Measurements from ENCODE around the gene TOLLIP.

The TOLLIP gene

DNA sequence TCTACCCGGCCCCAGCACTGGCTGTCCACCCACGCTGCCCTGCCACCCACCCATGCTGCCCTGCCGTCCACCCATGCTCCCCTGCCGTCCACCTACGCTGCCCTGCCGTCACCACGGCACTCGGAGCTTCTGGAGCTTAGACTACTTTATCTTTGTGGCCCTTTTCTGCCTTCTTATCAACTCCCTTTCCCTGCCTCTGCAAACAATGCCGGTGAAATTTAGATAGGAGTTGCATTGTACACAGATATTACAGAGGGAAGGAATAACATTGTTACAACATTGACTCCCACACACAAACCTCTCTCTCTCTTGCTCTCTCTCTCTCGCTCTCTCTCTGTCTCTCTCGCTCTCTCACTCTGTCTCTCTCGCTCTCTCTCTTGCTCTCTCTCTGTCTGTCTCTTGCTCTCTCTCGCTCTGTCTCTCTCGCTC, 46.6 kb upstream of the TOLLIP start:
- no peak overlapping the region for H3K4me3 ChIP-seq (replicated peaks; ENCODE audit: insufficient read depth, low read length)
- no peak for TF ChIP-seq POLR2AphosphoS5 (IDR thresholded peaks at IDR 0.05; ENCODE audit: low read depth)
- no peak overlapping the region for H3K27ac ChIP-seq (replicated peaks)
- no peak for DNase-seq (ENCODE audit: low read depth in 1 of 2, low spot score in 1 of 2)
- H3K27me3 ChIP-seq (ENCODE audit: insufficient read depth, poor library complexity, severe bottlenecking): peaks cover 3% of the 10 kb centered on the region

DNA sequence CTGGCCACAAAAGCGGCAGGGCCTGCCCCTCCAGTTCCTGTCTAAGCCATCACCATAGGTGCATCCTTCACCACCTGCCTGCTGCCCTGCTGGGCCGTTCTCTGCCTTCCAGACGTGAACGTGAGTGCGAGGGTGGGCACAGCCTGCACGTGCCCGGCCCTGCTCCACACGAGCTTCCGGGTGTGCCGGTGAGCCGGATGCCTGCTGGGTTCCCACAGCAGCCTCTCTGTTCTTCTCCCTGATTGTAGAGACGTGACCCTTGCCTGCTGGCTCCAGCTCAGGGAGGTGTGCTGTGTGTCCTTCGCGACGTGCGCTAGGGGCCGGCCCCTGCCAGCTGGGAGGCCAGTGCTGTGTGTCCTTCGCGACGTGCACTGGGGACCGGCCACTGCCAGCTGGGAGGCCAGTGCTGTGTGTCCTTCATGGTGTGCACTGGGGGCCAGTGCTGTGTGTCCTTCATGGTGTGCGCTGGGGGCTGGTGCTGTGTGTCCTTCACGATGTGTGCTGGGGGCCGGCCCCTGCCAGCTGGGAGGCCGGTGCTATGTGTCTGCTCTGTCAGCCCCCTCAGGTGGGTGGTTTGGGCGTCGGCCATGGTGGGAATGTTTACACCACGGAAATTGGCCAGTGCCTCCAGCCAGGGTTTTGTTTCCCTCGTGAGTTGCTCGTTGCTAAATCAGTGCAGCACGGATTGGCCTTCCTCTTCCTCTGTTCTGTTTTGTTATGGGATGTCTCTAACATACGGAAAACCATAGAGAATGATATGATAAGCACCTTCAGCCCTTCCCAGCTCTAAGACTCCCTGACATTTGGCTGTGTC, 44.9 kb upstream of the TOLLIP start:
- TF ChIP-seq, protein P1, sequence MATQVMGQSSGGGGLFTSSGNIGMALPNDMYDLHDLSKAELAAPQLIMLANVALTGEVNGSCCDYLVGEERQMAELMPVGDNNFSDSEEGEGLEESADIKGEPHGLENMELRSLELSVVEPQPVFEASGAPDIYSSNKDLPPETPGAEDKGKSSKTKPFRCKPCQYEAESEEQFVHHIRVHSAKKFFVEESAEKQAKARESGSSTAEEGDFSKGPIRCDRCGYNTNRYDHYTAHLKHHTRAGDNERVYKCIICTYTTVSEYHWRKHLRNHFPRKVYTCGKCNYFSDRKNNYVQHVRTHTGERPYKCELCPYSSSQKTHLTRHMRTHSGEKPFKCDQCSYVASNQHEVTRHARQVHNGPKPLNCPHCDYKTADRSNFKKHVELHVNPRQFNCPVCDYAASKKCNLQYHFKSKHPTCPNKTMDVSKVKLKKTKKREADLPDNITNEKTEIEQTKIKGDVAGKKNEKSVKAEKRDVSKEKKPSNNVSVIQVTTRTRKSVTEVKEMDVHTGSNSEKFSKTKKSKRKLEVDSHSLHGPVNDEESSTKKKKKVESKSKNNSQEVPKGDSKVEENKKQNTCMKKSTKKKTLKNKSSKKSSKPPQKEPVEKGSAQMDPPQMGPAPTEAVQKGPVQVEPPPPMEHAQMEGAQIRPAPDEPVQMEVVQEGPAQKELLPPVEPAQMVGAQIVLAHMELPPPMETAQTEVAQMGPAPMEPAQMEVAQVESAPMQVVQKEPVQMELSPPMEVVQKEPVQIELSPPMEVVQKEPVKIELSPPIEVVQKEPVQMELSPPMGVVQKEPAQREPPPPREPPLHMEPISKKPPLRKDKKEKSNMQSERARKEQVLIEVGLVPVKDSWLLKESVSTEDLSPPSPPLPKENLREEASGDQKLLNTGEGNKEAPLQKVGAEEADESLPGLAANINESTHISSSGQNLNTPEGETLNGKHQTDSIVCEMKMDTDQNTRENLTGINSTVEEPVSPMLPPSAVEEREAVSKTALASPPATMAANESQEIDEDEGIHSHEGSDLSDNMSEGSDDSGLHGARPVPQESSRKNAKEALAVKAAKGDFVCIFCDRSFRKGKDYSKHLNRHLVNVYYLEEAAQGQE (IDR thresholded peaks at IDR 0.05; ENCODE audit: insufficient replicate concordance, low read depth): no peak
- peaks cover 5% of the 10 kb centered on the region for H3K27me3 ChIP-seq (ENCODE audit: insufficient read depth, poor library complexity, severe bottlenecking)
- no peak for DNase-seq (ENCODE audit: low read depth in 1 of 2, low spot score in 1 of 2)
- no peak overlapping the region for H3K4me3 ChIP-seq (replicated peaks; ENCODE audit: insufficient read depth, low read length)
- no peak overlapping the region for H3K27ac ChIP-seq (replicated peaks)

DNA sequence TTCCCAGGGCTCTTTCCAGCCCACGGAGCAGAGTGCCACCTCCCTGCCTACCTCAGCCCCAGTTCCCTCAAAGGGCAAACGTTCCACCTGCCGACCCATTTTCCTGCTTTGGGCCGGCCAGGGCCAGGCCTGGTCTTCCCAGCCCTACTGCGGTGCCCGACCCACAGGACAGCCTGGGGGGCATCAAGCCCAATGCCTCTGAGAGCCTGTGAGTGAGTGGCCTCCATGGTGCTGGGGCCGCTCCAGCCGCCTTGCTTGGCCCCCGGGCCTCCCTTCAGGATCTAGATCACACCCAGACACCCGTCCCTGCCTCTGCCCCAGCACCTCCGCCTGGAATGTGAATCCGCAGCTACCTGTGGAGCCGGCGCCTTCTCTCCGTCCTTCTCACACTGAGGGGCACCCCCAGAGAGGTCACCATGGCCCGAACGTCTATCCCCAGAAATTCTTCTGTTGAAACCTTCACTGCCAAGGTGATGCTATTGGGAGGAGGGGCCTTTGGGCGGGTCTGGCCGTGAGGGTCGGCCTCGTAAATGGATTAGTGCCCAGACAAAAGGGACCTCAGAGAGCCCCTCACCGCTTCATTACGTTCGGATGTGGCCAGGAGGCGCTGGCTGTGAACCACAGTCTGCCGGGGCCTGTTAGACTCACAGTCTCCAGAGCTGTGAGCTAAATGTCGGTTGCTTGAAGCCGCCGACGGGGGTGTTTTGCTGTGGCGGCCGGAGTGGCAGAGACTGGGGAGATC, 44.1 kb upstream of the TOLLIP start:
- no peak overlapping the region for H3K4me3 ChIP-seq (replicated peaks; ENCODE audit: insufficient read depth, low read length)
- no peak for DNase-seq (ENCODE audit: low read depth in 1 of 2, low spot score in 1 of 2)
- H3K27me3 ChIP-seq (ENCODE audit: insufficient read depth, poor library complexity, severe bottlenecking): peaks cover 5% of the 10 kb centered on the region
- TF ChIP-seq GABPA (IDR thresholded peaks at IDR 0.05; ENCODE audit: low read depth) (no peak), SPI1 (IDR thresholded peaks at IDR 0.05; ENCODE audit: borderline replicate concordance, low read depth) (no peak), POLR2AphosphoS5 (IDR thresholded peaks at IDR 0.05; ENCODE audit: low read depth) (no peak)
- TF ChIP-seq, protein P2, sequence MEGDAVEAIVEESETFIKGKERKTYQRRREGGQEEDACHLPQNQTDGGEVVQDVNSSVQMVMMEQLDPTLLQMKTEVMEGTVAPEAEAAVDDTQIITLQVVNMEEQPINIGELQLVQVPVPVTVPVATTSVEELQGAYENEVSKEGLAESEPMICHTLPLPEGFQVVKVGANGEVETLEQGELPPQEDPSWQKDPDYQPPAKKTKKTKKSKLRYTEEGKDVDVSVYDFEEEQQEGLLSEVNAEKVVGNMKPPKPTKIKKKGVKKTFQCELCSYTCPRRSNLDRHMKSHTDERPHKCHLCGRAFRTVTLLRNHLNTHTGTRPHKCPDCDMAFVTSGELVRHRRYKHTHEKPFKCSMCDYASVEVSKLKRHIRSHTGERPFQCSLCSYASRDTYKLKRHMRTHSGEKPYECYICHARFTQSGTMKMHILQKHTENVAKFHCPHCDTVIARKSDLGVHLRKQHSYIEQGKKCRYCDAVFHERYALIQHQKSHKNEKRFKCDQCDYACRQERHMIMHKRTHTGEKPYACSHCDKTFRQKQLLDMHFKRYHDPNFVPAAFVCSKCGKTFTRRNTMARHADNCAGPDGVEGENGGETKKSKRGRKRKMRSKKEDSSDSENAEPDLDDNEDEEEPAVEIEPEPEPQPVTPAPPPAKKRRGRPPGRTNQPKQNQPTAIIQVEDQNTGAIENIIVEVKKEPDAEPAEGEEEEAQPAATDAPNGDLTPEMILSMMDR (IDR thresholded peaks at IDR 0.05; ENCODE audit: insufficient read depth, low read length): no peak
- TF ChIP-seq, protein P1 (IDR thresholded peaks at IDR 0.05; ENCODE audit: insufficient replicate concordance, low read depth): no peak
- no peak overlapping the region for H3K27ac ChIP-seq (replicated peaks)

DNA sequence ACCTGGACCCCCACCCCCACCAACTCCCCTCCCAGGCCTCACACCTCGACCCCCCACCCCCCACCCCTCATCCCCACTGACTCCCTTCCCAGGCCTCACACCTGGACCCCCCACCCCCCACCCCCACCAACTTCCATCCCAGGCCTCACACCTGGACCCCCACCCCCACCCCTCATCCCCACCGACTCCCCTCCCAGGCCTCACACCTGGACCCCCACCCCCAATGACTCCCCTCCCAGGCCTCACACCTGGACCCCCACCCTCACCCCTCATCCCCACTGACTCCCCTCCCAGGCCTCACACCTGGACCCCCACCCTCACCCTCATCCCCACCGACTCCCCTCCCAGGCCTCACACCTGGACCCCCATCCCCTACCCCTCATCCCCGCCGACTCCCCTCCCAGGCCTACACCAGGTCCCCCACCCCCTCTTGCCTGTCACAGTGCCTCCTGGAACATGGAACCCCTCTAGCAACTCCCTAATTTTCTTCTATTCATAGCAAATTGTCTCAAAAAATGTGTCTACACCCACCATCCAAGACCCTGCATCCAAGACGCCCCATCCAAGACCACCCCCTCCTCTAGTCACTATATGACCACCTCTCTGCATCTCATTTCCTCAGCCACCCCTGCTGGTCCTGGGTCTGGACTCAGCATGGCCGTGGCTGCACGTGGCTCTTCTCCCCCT, 43.4 kb upstream of the TOLLIP start:
- H3K4me3 ChIP-seq (replicated peaks; ENCODE audit: insufficient read depth, low read length): no peak overlapping the region
- DNase-seq (ENCODE audit: low read depth in 1 of 2, low spot score in 1 of 2): no peak

More for the DNA sequence above, 43.4 kb upstream of the TOLLIP start:
- H3K27me3 ChIP-seq (ENCODE audit: insufficient read depth, poor library complexity, severe bottlenecking): peaks cover 5% of the 10 kb centered on the region
- TF ChIP-seq SPI1 (IDR thresholded peaks at IDR 0.05; ENCODE audit: borderline replicate concordance, low read depth) (no peak), POLR2AphosphoS5 (IDR thresholded peaks at IDR 0.05; ENCODE audit: low read depth) (no peak), GABPA (IDR thresholded peaks at IDR 0.05; ENCODE audit: low read depth) (no peak)
- TF ChIP-seq, protein P2 (IDR thresholded peaks at IDR 0.05; ENCODE audit: insufficient read depth, low read length): no peak
- TF ChIP-seq, protein P1 (IDR thresholded peaks at IDR 0.05; ENCODE audit: insufficient replicate concordance, low read depth): no peak
- H3K27ac ChIP-seq (replicated peaks): no peak overlapping the region
